Stimulated activated CD4-positive, alpha-beta T cell treated with anti-CD3 and anti-CD28 coated beads, Interleukin-2, amount 100 ng/mL, for 4 hours (primary cell): ENCODE measurements around the gene SETX.
"Not testable (repeated sequence)": the region's sequence is repeated elsewhere in the genome, so short reads cannot be mapped to it uniquely, and the experiment has no call there.

Experiments used
- DNase-seq: peaks from one replicate; pipeline ENCODE4 v3.0.0-alpha.2; 2020; ENCODE audit warnings: low read depth

SETX gene, protein sequence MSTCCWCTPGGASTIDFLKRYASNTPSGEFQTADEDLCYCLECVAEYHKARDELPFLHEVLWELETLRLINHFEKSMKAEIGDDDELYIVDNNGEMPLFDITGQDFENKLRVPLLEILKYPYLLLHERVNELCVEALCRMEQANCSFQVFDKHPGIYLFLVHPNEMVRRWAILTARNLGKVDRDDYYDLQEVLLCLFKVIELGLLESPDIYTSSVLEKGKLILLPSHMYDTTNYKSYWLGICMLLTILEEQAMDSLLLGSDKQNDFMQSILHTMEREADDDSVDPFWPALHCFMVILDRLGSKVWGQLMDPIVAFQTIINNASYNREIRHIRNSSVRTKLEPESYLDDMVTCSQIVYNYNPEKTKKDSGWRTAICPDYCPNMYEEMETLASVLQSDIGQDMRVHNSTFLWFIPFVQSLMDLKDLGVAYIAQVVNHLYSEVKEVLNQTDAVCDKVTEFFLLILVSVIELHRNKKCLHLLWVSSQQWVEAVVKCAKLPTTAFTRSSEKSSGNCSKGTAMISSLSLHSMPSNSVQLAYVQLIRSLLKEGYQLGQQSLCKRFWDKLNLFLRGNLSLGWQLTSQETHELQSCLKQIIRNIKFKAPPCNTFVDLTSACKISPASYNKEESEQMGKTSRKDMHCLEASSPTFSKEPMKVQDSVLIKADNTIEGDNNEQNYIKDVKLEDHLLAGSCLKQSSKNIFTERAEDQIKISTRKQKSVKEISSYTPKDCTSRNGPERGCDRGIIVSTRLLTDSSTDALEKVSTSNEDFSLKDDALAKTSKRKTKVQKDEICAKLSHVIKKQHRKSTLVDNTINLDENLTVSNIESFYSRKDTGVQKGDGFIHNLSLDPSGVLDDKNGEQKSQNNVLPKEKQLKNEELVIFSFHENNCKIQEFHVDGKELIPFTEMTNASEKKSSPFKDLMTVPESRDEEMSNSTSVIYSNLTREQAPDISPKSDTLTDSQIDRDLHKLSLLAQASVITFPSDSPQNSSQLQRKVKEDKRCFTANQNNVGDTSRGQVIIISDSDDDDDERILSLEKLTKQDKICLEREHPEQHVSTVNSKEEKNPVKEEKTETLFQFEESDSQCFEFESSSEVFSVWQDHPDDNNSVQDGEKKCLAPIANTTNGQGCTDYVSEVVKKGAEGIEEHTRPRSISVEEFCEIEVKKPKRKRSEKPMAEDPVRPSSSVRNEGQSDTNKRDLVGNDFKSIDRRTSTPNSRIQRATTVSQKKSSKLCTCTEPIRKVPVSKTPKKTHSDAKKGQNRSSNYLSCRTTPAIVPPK (N-terminal part only)

DNA sequence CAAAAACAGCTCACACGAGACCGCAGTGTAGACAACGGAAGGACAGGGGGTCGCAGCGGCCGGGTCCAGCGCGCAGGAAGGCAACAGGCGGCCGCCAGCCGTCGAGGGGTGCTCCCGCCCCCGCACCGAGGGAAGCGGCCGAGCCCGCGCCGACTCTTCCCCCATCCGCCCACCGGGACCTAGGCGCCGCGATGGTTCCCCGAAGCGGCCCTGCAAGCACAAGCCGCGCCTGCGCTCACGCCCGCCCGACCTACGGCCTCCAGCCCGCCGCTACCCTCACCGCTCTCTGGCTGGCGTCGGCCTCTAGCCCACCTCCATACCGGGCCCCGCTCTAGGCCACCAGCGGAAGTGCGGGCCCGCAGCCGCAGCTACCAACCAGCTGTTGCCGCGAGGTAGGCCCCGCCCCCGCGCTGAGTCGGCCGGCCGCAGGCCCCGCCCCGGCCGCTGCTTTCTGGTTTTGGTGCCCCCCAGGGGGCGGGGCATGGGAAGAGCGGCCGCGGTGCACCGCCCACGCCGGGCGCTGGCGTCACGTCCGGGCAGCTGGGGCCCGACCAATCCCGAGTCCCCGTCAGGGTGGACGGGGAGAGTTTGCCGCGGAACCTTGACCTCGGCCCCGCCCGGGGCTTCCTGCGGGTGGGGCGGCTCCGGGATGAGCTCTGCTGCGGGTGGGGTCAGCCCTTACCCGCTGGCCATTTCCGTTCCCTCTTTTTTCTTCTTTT, at the start of gene SETX:
TSS of gene SETX (minus strand) at position 350 of the 719 bp plus-strand sequence. CDS start 5,558 bp downstream, outside the sequence.
- peak; percentile 95 for DNase-seq

DNA sequence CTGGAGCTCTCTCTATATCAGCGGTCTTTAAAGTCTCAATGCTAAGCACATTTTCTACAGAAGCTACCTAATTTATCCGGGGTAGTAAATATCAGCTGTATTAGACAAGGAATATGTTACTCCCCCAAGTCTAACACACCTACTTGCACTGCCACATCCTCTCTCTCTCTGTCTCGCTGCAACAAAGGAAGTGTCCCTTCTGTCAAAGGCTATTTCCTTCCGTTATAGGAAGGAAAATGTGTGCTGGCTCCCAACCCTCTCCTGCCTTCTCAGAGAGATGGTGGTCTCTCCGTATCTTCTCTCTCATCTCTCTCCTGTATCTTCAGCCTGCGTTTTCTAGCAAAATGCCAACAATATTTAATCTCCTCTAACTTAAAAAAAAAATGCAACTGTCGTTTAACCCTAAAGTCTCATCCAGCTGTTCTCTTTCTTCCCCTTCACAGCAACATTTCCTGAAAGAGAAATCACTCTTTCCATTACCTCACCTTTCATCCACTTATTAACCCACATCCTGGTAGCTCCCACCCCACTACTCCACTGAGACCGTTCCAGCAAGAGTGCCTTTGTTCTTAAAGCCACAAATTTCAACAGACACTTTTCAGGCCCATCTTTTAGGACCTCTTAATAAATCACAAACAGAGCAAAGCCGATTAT, 49.6 kb upstream of the SETX start:
- DNase-seq = peak; percentile 21

- DNase-seq = no peak
These were observed 47.0 kb upstream of the SETX start for GRCh38 chr9:132401824-132402223.

DNA sequence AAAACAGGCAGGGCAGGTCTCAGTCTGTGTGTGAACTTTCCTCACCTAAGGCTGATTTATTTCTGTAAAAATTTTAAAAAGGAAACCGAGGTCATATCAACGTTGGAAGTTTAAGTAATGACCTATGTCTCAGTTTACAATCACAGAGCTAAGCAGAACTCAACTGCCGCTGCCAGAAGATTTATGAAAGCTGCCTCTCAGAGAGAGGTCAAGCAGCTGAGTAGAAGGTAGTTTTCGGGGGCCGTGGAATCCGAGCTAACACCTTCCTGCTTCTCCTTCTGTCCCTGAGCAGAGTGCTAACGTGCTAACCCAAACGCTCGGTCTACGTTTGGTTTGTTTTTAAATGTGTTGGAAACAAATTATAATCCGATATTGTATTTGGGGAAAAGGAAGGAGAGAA, 40.8 kb upstream of the SETX start:
- no peak for DNase-seq

DNA sequence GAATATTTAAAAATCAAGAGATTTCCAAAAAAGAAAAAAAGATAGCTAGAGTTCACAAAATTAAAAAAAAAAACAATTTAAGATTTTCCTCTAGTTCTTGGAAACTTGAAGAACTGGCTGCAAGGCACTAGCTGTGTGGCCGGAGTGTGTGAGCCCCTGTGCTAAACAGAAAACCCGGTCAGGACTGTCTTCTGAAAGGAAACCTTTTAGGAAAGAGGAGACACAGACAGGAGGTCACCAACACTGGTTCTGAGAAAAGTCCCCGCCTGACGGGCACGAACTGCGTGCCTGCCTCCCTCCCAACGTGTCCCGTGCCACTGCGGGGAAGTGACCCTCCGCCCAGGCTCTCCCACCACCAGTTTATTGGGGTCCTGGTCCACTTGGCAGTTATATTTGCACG, 36.7 kb upstream of the SETX start:
- DNase-seq = no peak

GRCh38 chr9:132390966-132391365, 36.2 kb upstream of the SETX start:
- DNase-seq = no peak

GRCh38 chr9:132387133-132387532, 32.3 kb upstream of the SETX start:
- no peak for DNase-seq

DNA sequence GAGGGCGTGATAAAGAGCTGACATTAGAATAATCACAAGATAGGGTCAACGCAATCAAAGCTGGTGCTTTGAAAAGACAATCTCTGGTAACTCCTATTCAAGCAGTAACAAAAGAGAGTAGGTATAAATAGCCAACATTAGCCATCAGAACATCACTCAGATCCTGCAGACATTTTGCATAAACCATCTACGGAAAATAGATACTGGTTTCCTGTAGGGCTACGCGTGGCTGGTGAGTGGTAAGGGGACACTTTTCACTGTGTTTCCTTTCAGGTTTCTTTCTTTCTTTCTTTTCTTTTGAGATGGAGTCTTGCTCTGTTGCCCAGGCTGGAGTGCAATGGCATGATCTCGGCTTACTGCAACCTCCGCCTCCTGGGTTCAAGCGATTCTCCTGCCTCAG, 29.6 kb upstream of the SETX start:
- DNase-seq = no peak

DNA sequence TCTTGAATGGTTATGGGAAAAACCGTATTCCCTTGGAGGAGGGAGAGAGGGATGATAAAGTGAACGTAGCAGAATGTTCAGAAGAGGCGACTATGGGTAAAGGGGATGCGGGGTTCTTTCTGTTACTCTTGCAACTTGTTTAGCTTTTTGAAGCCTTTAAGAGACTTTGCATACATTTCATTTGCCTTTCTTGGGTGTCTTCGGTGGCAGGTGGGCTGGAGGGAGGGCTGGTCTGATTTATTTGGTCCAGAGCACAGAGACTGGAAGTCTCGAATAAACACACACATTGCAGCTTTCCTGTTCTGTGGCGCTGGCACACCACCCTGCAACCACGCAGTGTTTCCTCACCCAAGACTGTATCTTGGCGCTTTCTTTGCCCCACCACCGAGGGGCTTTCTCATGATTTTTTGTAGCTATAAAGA, 28.7 kb upstream of the SETX start:
- DNase-seq = no peak

GRCh38 chr9:132381966-132382541, 27.3 kb upstream of the SETX start:
- DNase-seq = no peak

- DNase-seq = not testable (repeated sequence)
These were observed 23.6 kb upstream of the SETX start for GRCh38 chr9:132378416-132378815.

DNA sequence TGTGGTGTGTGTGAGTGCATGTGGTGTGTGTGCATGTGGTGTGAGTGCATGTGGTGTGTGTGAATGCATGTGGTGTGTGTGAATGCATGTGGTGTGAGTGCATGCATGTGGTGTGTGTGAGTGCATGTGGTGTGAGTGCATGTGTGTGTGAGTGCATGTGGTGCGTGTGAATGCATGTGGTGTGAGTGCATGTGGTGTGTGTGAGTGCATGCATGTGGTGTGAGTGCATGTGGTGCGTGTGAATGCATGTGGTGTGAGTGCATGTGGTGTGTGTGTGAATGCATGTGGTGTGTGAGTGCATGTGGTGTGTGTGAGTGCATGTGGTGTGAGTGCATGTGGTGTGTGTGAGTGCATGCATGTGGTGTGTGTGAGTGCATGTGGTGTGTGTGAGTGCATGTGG, 23.0 kb upstream of the SETX start:
- not testable (repeated sequence) for DNase-seq

- no peak for DNase-seq
These were observed 17.6 kb upstream of the SETX start for GRCh38 chr9:132372177-132373095.

DNA sequence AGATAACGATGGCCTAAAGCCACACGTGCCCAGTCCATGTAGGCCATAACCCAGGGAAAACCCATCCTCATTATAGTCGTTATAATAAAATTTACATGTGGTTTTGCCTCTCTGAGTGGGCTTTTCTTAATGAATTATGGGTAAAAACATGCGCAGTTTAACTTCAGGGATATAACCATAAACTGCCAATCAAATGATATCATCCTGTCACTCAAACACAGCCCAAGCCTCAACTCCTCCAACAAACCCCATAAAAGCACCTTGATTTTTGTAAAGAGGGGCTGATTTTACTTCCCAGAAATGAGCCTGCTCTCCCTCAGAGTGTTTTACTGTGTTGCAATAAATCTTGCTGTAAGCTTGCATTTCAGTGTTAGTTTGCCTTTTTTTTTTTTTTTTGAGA, 15.8 kb upstream of the SETX start:
- no peak for DNase-seq

- no peak for DNase-seq
These were observed 14.6 kb upstream of the SETX start for GRCh38 chr9:132369421-132369820.

DNA sequence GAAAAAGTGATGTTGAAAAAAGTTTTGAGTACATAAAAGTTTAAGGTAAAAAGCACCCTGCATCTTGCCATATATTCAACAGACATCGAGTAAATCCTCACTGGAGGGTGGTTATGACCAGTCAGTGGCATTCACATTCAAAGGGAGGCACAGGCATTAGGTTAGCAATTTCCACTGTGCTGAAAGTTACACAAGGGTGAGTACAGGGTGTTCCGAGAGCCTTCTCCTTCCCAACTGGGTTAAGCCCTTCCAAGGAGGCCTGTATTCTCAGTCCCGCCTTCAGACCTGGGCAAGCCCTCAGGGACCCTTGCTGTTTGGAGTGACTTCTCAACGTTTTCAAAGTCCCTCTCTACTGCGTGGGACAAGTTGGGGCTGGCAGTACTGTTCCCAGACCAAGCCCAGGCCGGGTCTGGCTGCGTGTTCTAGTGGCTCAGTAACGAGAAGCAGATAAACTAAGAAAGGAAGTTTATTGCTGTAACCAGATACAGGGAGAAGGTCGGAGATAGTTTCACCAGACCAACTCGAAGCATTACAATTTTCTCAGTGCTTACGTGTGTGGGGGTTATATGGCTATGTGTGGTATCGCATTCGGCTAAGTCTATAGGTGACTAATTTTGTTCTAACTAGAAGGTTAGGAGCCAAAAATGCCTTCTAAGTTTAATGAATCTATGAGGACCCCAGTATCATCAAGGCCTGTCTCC, 13.0 kb upstream of the SETX start:
- DNase-seq = no peak

DNA sequence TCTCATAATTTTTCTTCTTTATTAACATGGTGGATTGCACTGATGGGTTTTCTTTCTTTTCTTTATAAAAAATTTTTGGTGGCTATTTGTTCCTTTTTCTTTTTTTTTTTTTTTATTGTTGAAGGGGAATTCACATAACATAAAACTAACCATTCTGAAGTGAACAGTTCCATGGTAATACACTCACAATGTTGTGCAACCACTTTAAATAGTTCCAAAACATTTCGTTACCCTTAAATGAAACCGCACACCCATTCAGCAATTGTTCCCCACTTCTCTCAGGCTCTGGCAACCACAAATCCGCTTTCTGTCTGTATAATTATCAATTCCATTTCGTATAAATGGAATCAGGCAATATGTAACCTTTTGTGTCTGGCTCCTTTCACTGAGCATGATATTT, 11.7 kb upstream of the SETX start:
- DNase-seq = no peak

DNA sequence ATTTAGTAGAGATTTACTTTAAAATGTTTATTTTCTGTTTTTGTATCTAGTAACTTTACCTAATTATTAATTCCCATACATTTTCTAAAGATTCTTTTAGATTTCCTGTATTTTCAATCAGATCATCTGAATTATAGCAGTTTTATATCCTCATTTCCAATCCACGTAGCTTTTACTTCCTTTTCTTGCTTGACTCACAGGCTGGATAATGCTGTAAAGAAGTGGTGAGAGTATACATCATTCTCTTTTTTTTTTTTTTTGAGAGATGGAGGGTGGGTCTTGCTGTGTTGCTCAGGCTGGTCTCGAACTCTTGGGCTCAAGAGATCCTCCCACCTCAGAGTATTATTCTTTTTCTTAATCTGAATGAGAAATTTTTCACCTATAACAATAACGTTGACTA, 11.2 kb upstream of the SETX start:
- DNase-seq = no peak

DNA sequence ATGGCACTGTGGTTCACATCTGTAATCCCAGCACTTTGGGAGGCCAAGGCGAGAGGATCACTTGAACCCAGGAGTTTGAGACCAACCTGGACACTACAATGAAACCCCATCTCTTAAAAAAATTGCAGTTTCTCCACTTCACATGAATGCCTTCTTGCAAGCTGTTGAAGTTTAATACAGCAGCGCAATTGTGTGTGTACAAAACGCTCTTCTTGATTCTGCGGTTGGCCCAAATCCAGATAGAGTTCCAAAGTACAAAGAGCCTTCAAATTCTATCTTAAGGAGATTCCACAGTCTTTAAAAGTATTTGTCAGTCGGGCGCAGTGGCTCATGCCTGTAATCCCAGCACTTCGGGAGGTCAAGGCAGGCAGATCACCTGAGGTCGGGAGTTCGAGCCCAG, 9.3 kb upstream of the SETX start:
- DNase-seq = no peak
